ENCODE measurements around the gene PLCL2.

DNA sequence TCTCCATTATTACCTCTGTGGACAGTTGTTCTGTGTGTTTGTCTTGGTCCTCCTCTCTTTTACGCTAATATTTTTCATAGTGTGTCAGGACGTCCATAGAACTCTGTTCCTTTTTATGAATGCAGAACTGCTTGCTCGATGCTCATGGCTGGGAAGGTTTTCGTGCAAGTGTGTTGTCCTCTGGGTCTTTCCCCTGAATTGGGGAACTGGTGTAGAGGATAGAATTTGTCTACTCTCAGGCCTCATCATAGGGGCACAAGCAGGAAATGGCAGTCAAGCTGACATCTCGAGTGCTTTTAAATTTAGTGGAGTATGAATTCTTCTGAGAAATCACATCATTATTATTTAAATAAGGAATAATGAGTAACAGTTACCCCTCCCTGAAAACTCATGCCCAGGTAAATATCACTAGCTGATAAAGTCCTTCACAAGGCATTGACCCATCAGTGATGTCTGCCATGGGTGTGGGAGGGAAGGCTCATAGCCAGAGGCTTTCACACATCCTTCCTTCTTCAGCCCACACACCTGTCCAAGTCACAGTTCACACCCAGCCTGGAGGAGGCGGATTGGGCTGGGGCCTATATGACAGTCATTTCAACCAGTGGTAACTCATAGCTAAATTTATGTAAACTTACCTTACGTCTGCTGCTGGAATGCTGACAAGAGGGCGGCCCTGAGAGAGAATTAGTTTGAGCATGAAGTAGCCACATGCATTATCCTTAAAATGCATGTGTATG, 226.1 kb downstream of the PLCL2 start:
- TF ChIP-seq, protein P1, sequence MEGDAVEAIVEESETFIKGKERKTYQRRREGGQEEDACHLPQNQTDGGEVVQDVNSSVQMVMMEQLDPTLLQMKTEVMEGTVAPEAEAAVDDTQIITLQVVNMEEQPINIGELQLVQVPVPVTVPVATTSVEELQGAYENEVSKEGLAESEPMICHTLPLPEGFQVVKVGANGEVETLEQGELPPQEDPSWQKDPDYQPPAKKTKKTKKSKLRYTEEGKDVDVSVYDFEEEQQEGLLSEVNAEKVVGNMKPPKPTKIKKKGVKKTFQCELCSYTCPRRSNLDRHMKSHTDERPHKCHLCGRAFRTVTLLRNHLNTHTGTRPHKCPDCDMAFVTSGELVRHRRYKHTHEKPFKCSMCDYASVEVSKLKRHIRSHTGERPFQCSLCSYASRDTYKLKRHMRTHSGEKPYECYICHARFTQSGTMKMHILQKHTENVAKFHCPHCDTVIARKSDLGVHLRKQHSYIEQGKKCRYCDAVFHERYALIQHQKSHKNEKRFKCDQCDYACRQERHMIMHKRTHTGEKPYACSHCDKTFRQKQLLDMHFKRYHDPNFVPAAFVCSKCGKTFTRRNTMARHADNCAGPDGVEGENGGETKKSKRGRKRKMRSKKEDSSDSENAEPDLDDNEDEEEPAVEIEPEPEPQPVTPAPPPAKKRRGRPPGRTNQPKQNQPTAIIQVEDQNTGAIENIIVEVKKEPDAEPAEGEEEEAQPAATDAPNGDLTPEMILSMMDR (conservative IDR thresholded peaks at IDR 0.05 in 1 of 2, IDR thresholded peaks at IDR 0.05 in 1 of 2; ENCODE audit: extremely low read depth in 1 of 2, insufficient read depth in 1 of 2, low read depth in 1 of 2, low read length in 2 of 2), result no peak
- TF ChIP-seq EZH2 (IDR thresholded peaks at IDR 0.05; ENCODE audit: borderline replicate concordance, low read length), result no peak

All from mammary epithelial cell (primary cell).